HFF-Myc (cell line): ENCODE measurements around the gene MCRIP2.

Experiments
- DNase-seq: peaks from one replicate; pipeline ENCODE4 v3.0.0-alpha.2; 2011; ENCODE audit warnings: low read depth; ENCODE audit errors: extremely low read depth
- H3K4me3 ChIP-seq: replicated peaks from 2 replicates; pipeline ENCODE4 v1.5.1; 2011; ENCODE audit warnings: low read depth, mild to moderate bottlenecking, control low read depth, low read length
- CTCF ChIP-seq: IDR thresholded peaks from 2 replicates; pipeline ENCODE4 v1.5.1; 2012; ENCODE audit warnings: mild to moderate bottlenecking, low read depth, low read length, control low read depth; ENCODE audit errors: missing control alignments

The MCRIP2 gene

GRCh38 chr16:641326-642188 is at the start of gene MCRIP2:
Gene MCRIP2 (plus strand): TSS chr16:641828. CDS start chr16:641992, 164 bp downstream.
- H3K4me3 ChIP-seq = peak within 1 kb of the TSS; percentile 55
- TF ChIP-seq CTCF = no peak
- DNase-seq = no peak

GRCh38 chr16:591892-592517 is 49.6 kb upstream of the MCRIP2 start:
- no peak for DNase-seq
- no peak for TF ChIP-seq CTCF

GRCh38 chr16:592518-593306 is 48.9 kb upstream of the MCRIP2 start:
- TF ChIP-seq CTCF = no peak
- no peak for DNase-seq
- H3K4me3 ChIP-seq = no peak overlapping the region

More at GRCh38 chr16:591892-592517, 49.6 kb upstream of the MCRIP2 start:
- H3K4me3 ChIP-seq = no peak overlapping the region

- no peak for TF ChIP-seq CTCF
- no peak overlapping the region for H3K4me3 ChIP-seq
- no peak for DNase-seq
Measured at GRCh38 chr16:593406-593805, 48.2 kb upstream of the MCRIP2 start.

GRCh38 chr16:593807-594206 is 47.8 kb upstream of the MCRIP2 start:
- no peak overlapping the region for H3K4me3 ChIP-seq
- no peak for TF ChIP-seq CTCF
- no peak for DNase-seq

GRCh38 chr16:595094-595528 is 46.5 kb upstream of the MCRIP2 start:
- no peak overlapping the region for H3K4me3 ChIP-seq
- DNase-seq = no peak
- no peak for TF ChIP-seq CTCF
